HG03575 (cell line): ENCODE data around the gene C1QA.

Source experiments
- ATAC-seq: cut with Tn5 transposase; IDR thresholded peaks from one replicate; pipeline ENCODE4 v1.9.1; 2021; ENCODE audit not compliant: unreplicated experiment, insufficient number of reproducible peaks, low FRiP score; ENCODE audit errors: extremely low read depth

Gene C1QA

GRCh38 chr1:22609291-22609690, 27.1 kb upstream of the C1QA start:
- ATAC-seq = no peak

GRCh38 chr1:22611530-22611947, 24.9 kb upstream of the C1QA start:
- ATAC-seq = no peak

- ATAC-seq = no peak
Observed at GRCh38 chr1:22612671-22613571, 23.5 kb upstream of the C1QA start.

DNA sequence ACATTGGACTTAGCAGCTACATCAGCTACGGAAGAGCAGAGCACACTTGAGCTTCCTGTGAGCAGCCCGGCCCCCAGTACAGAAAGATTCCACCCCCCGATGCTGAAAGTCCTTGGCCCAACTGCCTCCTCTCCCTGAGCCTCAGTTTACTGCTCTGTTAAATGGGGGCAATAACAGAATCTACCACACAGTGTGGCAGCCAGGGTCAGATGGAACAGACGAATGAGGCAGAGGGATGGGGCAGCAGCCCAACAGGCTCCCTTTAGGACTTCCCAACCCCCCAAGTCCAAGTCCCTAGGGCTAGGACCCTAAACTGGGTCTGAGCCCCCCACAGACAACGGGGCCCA, 22.9 kb upstream of the C1QA start:
- ATAC-seq = no peak

GRCh38 chr1:22613951-22614350, 22.5 kb upstream of the C1QA start:
- no peak for ATAC-seq

DNA sequence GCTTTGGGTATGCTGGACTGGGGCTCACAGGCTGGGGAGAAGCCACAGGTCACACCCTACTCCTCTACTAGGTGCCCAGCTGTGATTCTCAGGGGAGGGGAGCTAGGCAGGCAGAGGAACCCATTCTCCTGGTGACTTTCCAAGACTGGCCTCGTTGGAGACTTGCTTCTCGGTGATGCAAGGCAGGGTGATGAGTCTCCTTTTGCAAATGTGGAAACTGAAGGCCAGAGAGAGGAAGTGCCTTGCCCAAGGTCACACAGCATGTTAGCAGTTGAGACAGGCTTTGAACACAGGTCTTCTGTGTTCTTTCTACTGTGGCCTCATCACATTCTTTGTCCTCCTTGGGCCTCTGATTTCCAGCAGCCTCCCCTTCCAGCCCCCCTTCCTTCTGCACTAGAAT, 20.5 kb upstream of the C1QA start:
- no peak for ATAC-seq

GRCh38 chr1:22616571-22616970, 19.9 kb upstream of the C1QA start:
- ATAC-seq = no peak

GRCh38 chr1:22618056-22618455, 18.4 kb upstream of the C1QA start:
- no peak for ATAC-seq

DNA sequence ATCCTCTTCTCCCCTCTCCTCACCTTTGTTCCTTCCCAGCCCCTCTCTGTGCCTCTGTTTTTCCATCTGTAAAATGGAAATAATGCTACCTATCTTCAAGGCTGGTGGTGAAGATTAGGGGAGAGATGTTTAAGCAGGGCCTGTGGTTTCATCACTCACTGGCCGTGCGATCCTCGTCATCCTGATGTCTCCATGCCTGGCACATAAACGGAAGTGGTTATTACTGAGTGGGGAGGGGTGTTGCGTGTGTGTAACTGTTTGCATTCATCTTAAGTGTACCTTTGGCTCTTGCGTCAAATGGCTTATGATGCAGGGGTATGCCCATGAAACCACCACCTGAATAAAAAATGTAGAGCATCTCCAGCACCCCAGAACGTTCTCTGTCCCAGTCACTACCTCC, 17.2 kb upstream of the C1QA start:
- ATAC-seq = no peak

DNA sequence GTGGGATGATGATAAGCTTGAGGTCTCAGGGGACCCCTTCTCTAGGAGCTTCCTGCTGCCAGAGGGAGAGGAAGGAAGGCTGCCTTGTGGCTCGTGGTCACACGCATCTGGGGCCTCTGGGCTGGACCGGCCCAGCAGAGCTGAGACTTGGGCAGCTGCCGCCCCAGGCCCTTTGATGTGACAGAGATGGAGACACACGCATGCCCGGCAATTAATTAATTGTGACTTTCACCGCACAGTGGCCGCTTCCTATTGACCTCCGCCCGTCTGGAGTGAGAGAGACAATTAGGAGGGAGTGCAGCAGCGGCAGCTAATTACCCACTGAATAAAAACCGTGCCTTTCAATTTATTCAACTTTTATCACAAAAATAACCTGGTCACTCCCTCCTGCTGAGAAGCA, 16.6 kb upstream of the C1QA start:
- no peak for ATAC-seq

- ATAC-seq = no peak
Observed at GRCh38 chr1:22621761-22622160, 14.7 kb upstream of the C1QA start.

- ATAC-seq = no peak
Observed at GRCh38 chr1:22625262-22625925, 11.0 kb upstream of the C1QA start.

- ATAC-seq = no peak
Observed at GRCh38 chr1:22626237-22627157, 9.9 kb upstream of the C1QA start.

GRCh38 chr1:22627331-22627730, 9.1 kb upstream of the C1QA start:
- ATAC-seq = no peak

DNA sequence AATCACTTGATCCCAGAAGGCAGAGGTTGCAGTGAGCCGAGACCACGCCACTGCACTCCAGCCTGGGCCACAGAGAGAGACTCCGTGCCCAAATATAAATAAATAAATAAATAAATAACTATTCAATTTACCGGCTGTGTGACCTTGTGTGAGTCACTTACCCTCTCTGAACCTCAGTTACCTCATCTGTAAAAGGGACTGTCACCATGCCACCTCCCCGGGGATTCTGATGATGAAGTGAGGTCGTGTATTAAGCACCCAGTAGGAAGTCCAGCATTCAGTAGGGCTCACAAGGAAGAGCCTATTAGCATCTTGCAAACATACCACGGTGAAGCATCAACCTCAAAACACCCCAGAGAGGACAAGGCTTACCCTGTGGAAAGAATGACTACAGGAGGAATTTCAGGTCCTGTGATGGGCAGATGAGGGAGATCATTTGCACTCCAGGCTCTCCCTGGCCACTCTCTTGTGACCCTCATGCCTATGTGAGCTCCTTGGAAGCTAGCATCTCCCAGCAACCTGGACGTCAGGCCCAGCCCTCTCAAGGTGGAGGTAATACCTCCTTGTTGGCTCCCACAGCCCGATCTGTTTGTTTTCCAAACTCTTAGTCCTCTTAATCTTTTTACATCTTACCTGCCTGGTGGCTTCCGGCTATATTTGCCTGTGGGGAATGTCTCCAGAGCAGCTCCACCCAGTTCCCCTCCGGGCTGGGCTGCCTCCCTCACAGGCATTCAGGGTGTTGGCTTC, 7.6 kb upstream of the C1QA start:
- ATAC-seq = no peak

DNA sequence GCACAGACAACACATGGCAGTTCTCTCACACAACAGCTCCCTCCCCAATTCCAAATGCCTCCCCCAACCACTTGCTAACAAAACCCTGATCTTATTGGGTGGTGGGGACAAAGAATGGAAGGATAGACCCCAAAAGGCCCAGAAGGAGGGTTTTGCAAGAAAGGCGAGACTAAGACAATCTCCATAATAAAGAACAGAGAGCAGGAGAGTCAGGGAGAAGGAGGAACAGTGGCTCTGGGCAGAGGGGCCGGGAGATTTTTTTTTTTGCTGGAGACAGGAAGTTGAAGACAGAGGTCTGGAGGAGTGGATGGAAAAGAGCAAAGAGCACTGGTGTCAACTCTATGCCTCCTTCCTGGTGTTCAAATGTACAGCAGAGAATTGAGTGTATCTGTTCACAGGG, 6.5 kb upstream of the C1QA start:
- no peak for ATAC-seq

DNA sequence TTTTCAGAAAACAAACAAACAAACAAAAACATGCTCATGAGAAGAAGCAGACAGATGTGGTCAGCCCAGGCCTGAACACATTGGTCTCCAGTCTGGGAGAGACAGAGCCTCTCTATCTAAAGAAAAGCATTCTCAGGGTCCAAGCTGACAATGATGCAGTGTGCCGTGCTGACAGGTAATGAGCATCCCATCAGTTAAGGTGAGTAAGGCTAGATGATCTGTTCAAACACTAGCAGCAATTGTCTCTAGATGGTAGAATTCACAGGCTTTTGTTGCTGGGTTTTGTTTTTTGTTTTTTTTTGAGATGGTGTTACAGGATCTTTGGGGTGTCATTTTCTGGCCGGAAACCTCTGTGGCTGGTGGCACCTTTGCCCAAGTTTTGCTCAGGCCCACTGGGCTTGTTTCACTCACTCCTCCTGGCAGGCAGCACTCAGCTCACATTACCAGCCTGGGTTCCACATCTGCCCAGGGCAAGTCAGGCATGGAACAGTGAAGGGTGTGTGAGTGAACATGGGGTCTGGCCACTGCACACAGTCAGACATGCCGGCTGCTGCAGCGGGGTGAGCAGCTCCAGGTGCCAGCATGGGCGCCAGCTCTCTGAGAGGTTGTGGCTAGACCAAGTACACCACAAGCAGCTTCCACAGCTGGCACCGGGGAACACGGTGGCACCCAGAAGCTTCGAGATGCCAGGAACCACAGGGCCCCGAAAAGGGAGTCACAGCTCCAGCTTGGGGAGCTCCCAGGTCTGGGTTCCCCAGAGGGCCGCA, 2.5 kb upstream of the C1QA start:
- no peak for ATAC-seq

DNA sequence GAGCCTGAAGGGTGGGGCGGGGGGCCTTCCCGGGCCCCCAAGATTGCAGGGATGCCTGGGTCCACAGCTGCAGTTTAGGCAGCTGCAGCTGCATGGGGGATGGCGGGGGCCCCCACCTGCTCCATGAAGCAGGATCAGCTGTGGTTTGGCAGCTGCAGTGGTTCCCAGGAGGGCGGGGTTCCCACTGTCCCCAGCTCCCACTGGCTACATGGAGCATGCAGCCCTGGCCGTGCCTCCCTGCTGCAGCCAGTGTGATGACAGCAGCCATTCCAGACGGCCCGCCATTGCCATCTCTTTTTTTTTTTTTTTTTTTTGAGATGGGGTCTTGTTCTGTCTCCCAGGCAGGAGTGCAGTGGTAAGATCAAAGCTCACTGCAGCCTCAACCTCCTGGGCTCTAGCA, 992 bp upstream of the C1QA start:
- no peak for ATAC-seq
